GM23338 (cell line): ENCODE data around the gene OR3A1. TPM values are rescaled to one million over a fixed set of nuclear protein-coding genes. Genes with fewer than 3 reads are reported as not detected.

Experiments
- ATAC-seq: fragments of 200-7000 bp; cut with Tn5 transposase; 3 replicates; pipeline ENCODE4 v1.9.1; 2020
- DNase-seq: peaks from one replicate; pipeline ENCODE4 v3.0.0-alpha.2; 2015; ENCODE audit warnings: low spot score
- H2AFZ ChIP-seq: fragments of 200-600 bp; sonication (generic); 2 replicates; pipeline ENCODE4 v1.8.0; 2016; ENCODE audit warnings: antibody characterized with exemption, mild to moderate bottlenecking, moderate library complexity
- H3F3A ChIP-seq: fragments of 200-600 bp; sonication (generic); replicated peaks from 2 replicates; pipeline ENCODE4 v1.8.0; 2017; ENCODE audit warnings: antibody characterized with exemption, mixed run types, low read depth
- H3K27ac ChIP-seq: fragments of 200-600 bp; sonication (generic); 2 replicates; pipeline ENCODE4 v1.6.1; 2016; ENCODE audit warnings: low read depth
- H3K27me3 ChIP-seq: fragments of 200-600 bp; sonication (generic); 2 replicates; pipeline ENCODE4 v1.8.0; 2016; ENCODE audit warnings: mild to moderate bottlenecking, mixed run types, moderate library complexity; ENCODE audit not compliant: insufficient read depth
- H3K36me3 ChIP-seq: fragments of 200-600 bp; sonication (generic); 2 replicates; pipeline ENCODE4 v1.8.0; 2016; ENCODE audit warnings: mild to moderate bottlenecking; ENCODE audit not compliant: insufficient read depth
- H3K4me1 ChIP-seq: fragments of 200-600 bp; sonication (generic); 2 replicates; pipeline ENCODE4 v1.8.0; 2016; ENCODE audit warnings: mild to moderate bottlenecking, moderate library complexity; ENCODE audit not compliant: insufficient read depth
- H3K4me2 ChIP-seq: fragments of 200-600 bp; sonication (generic); 2 replicates; pipeline ENCODE4 v1.7.1; 2017; ENCODE audit warnings: mixed run types
- H3K4me3 ChIP-seq: fragments of 200-600 bp; sonication (generic); 2 replicates; pipeline ENCODE4 v1.6.1; 2016; ENCODE audit warnings: mixed run types
- H3K79me2 ChIP-seq: fragments of 200-600 bp; sonication (generic); replicated peaks from 2 replicates; pipeline ENCODE4 v1.8.0; 2017; ENCODE audit warnings: mild to moderate bottlenecking; ENCODE audit not compliant: insufficient read depth
- H3K9me2 ChIP-seq: fragments of 200-600 bp; sonication (generic); 2 replicates; pipeline ENCODE4 v1.8.0; 2017; ENCODE audit not compliant: insufficient read depth
- H4K20me1 ChIP-seq: fragments of 200-600 bp; sonication (generic); replicated peaks from 2 replicates; pipeline ENCODE4 v1.8.0; 2017; ENCODE audit warnings: mild to moderate bottlenecking; ENCODE audit not compliant: insufficient read depth
- H3K27ac Mint-ChIP-seq: 2 replicates; pipeline ENCODE4 v1.8.0; 2020; ENCODE audit warnings: inconsistent platforms, mild to moderate bottlenecking, moderate library complexity, mixed read lengths
- H3K27me3 Mint-ChIP-seq: 3 replicates; pipeline ENCODE4 v1.8.0; 2022; ENCODE audit warnings: low read depth, mild to moderate bottlenecking, moderate library complexity, mixed read lengths, inconsistent platforms; ENCODE audit not compliant: insufficient read depth, poor library complexity
- H3K36me3 Mint-ChIP-seq: 3 replicates; pipeline ENCODE4 v1.8.0; 2021; ENCODE audit warnings: low read depth, mild to moderate bottlenecking, inconsistent platforms, moderate library complexity, mixed read lengths
- H3K4me1 Mint-ChIP-seq: 3 replicates; pipeline ENCODE4 v1.8.0; 2020; ENCODE audit warnings: mild to moderate bottlenecking, inconsistent platforms, mixed read lengths
- H3K4me3 Mint-ChIP-seq: 3 replicates; pipeline ENCODE4 v1.8.0; 2021; ENCODE audit warnings: moderate library complexity, mild to moderate bottlenecking, inconsistent platforms, mixed read lengths
- H3K9me3 Mint-ChIP-seq: 3 replicates; pipeline ENCODE4 v1.8.0; 2020; ENCODE audit warnings: moderate library complexity, mild to moderate bottlenecking, inconsistent platforms, mixed read lengths
- CREB1 ChIP-seq: fragments of 250-450 bp; sonication (Bioruptor Pico); IDR thresholded peaks from 2 replicates; pipeline ENCODE4 v1.5.0; 2020; ENCODE audit warnings: low read depth, mild to moderate bottlenecking, moderate library complexity
- EZH2 ChIP-seq: fragments of 200-600 bp; sonication (generic); IDR thresholded peaks from one replicate; pipeline ENCODE4 v1.8.0; 2017; ENCODE audit warnings: antibody characterized with exemption, mild to moderate bottlenecking, low read depth; ENCODE audit not compliant: unreplicated experiment
- EZH2phosphoT487 ChIP-seq: fragments of 200-600 bp; sonication (generic); IDR thresholded peaks from one replicate; pipeline ENCODE4 v1.8.1; 2018; ENCODE audit warnings: antibody characterized with exemption; ENCODE audit not compliant: unreplicated experiment
- JUNB ChIP-seq: IDR thresholded peaks from one replicate; pipeline ENCODE4 v1.6.1; 2016; ENCODE audit warnings: antibody characterized with exemption; ENCODE audit not compliant: unreplicated experiment
- NANOG ChIP-seq: IDR thresholded peaks from 2 replicates; pipeline ENCODE4 v1.6.1; 2016; ENCODE audit warnings: antibody characterized with exemption, borderline replicate concordance
- POLR2AphosphoS5 ChIP-seq: IDR thresholded peaks from 2 replicates; pipeline ENCODE4 v1.6.1; 2016; ENCODE audit warnings: antibody characterized with exemption, low read depth
- STAT1 ChIP-seq: IDR thresholded peaks from one replicate; pipeline ENCODE4 v1.6.1; 2016; ENCODE audit warnings: antibody characterized with exemption; ENCODE audit not compliant: unreplicated experiment
- ZNF114 ChIP-seq: fragments of 250-450 bp; sonication (Bioruptor Pico); IDR thresholded peaks from 2 replicates; pipeline ENCODE4 v1.5.0; 2020; ENCODE audit warnings: mild to moderate bottlenecking, moderate library complexity
- ZNF331 ChIP-seq: fragments of 250-450 bp; sonication (Bioruptor Pico); IDR thresholded peaks from 2 replicates; pipeline ENCODE4 v1.5.0; 2020; ENCODE audit warnings: low read depth, mild to moderate bottlenecking, moderate library complexity
- polyA plus RNA-seq: library from polyadenylated mRNA; unstranded; fragments of >200 nt; fragmentation: Nextera tagmentation; extraction: Ambion mirVana; gene quantifications from 2 replicates; pipeline ENCODE4 v1.2.1, GENCODE V29; 2016
- total RNA-seq: library from RNA; depleted of rRNA; stranded (reverse); fragments of >200 nt; shearing (Covaris generic); gene quantifications from 2 replicates; pipeline ENCODE4 v1.2.3, GENCODE V29; 2014
- TF ChIP-seq, protein P1 (sequence below): IDR thresholded peaks from one replicate; pipeline ENCODE4 v1.6.1; 2018; ENCODE audit warnings: antibody characterized with exemption; ENCODE audit not compliant: unreplicated experiment
- TF ChIP-seq, protein P2 (sequence below), 2 experiments: fragments of 200-600 bp in 1 of 2; sonication (generic) in 1 of 2; conservative IDR thresholded peaks; 2 replicates each; pipeline versions ENCODE4 v1.5.1 to v1.6.1; 2016 to 2017; ENCODE audit warnings: antibody characterized with exemption in 2 of 2, low read depth in 2 of 2, mild to moderate bottlenecking in 2 of 2, moderate library complexity in 1 of 2
- TF ChIP-seq, protein P3 (sequence below): IDR thresholded peaks from 2 replicates; pipeline ENCODE4 v1.6.1; 2016; ENCODE audit warnings: antibody characterized with exemption
- TF ChIP-seq, protein P4 (sequence below): fragments of 250-450 bp; sonication (Bioruptor Pico); IDR thresholded peaks from 2 replicates; pipeline ENCODE4 v1.5.0; 2020; ENCODE audit warnings: mild to moderate bottlenecking, moderate library complexity

The OR3A1 gene
- total and polyA plus RNA-seq, 2 experiments from 2014 or later, result 0.40 to 0.59 TPM

DNA sequence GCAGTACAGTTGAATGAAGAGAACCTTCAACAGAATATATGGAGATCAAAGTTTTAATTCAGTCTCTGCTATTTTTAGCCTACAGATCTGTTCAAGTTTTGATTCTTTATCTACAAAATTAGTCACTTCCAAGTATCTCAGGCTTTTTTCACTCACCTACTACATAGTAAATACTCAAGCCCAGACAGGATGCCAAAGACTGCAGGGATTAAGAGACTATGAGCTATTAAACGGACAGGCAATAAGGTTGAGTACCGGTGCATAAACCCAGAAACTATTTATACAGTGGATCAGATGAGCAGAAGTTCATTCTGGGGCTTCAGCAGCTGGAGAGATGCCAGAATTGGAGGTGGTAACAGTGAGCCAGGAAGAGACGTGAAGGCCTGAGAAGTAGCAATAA is 18.7 kb upstream of the OR3A1 start:
- TF ChIP-seq, protein P1, sequence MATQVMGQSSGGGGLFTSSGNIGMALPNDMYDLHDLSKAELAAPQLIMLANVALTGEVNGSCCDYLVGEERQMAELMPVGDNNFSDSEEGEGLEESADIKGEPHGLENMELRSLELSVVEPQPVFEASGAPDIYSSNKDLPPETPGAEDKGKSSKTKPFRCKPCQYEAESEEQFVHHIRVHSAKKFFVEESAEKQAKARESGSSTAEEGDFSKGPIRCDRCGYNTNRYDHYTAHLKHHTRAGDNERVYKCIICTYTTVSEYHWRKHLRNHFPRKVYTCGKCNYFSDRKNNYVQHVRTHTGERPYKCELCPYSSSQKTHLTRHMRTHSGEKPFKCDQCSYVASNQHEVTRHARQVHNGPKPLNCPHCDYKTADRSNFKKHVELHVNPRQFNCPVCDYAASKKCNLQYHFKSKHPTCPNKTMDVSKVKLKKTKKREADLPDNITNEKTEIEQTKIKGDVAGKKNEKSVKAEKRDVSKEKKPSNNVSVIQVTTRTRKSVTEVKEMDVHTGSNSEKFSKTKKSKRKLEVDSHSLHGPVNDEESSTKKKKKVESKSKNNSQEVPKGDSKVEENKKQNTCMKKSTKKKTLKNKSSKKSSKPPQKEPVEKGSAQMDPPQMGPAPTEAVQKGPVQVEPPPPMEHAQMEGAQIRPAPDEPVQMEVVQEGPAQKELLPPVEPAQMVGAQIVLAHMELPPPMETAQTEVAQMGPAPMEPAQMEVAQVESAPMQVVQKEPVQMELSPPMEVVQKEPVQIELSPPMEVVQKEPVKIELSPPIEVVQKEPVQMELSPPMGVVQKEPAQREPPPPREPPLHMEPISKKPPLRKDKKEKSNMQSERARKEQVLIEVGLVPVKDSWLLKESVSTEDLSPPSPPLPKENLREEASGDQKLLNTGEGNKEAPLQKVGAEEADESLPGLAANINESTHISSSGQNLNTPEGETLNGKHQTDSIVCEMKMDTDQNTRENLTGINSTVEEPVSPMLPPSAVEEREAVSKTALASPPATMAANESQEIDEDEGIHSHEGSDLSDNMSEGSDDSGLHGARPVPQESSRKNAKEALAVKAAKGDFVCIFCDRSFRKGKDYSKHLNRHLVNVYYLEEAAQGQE, result no peak
- TF ChIP-seq POLR2AphosphoS5, result no peak
- TF ChIP-seq, protein P2, sequence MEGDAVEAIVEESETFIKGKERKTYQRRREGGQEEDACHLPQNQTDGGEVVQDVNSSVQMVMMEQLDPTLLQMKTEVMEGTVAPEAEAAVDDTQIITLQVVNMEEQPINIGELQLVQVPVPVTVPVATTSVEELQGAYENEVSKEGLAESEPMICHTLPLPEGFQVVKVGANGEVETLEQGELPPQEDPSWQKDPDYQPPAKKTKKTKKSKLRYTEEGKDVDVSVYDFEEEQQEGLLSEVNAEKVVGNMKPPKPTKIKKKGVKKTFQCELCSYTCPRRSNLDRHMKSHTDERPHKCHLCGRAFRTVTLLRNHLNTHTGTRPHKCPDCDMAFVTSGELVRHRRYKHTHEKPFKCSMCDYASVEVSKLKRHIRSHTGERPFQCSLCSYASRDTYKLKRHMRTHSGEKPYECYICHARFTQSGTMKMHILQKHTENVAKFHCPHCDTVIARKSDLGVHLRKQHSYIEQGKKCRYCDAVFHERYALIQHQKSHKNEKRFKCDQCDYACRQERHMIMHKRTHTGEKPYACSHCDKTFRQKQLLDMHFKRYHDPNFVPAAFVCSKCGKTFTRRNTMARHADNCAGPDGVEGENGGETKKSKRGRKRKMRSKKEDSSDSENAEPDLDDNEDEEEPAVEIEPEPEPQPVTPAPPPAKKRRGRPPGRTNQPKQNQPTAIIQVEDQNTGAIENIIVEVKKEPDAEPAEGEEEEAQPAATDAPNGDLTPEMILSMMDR (conservative IDR thresholded peaks at IDR 0.05; ENCODE audit: low read depth in 2 of 2), result no peak
- TF ChIP-seq ZNF331 (CRISPR knock-in tag), result no peak
- TF ChIP-seq EZH2, result no peak
- no peak for TF ChIP-seq STAT1
- TF ChIP-seq CREB1 (CRISPR knock-in tag), result no peak
- no peak for TF ChIP-seq EZH2phosphoT487
- no peak for TF ChIP-seq NANOG
- no peak for TF ChIP-seq JUNB
- TF ChIP-seq, protein P3, sequence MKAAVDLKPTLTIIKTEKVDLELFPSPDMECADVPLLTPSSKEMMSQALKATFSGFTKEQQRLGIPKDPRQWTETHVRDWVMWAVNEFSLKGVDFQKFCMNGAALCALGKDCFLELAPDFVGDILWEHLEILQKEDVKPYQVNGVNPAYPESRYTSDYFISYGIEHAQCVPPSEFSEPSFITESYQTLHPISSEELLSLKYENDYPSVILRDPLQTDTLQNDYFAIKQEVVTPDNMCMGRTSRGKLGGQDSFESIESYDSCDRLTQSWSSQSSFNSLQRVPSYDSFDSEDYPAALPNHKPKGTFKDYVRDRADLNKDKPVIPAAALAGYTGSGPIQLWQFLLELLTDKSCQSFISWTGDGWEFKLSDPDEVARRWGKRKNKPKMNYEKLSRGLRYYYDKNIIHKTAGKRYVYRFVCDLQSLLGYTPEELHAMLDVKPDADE, result no peak
- no peak for TF ChIP-seq ZNF114 (CRISPR knock-in tag)
- TF ChIP-seq, protein P4, sequence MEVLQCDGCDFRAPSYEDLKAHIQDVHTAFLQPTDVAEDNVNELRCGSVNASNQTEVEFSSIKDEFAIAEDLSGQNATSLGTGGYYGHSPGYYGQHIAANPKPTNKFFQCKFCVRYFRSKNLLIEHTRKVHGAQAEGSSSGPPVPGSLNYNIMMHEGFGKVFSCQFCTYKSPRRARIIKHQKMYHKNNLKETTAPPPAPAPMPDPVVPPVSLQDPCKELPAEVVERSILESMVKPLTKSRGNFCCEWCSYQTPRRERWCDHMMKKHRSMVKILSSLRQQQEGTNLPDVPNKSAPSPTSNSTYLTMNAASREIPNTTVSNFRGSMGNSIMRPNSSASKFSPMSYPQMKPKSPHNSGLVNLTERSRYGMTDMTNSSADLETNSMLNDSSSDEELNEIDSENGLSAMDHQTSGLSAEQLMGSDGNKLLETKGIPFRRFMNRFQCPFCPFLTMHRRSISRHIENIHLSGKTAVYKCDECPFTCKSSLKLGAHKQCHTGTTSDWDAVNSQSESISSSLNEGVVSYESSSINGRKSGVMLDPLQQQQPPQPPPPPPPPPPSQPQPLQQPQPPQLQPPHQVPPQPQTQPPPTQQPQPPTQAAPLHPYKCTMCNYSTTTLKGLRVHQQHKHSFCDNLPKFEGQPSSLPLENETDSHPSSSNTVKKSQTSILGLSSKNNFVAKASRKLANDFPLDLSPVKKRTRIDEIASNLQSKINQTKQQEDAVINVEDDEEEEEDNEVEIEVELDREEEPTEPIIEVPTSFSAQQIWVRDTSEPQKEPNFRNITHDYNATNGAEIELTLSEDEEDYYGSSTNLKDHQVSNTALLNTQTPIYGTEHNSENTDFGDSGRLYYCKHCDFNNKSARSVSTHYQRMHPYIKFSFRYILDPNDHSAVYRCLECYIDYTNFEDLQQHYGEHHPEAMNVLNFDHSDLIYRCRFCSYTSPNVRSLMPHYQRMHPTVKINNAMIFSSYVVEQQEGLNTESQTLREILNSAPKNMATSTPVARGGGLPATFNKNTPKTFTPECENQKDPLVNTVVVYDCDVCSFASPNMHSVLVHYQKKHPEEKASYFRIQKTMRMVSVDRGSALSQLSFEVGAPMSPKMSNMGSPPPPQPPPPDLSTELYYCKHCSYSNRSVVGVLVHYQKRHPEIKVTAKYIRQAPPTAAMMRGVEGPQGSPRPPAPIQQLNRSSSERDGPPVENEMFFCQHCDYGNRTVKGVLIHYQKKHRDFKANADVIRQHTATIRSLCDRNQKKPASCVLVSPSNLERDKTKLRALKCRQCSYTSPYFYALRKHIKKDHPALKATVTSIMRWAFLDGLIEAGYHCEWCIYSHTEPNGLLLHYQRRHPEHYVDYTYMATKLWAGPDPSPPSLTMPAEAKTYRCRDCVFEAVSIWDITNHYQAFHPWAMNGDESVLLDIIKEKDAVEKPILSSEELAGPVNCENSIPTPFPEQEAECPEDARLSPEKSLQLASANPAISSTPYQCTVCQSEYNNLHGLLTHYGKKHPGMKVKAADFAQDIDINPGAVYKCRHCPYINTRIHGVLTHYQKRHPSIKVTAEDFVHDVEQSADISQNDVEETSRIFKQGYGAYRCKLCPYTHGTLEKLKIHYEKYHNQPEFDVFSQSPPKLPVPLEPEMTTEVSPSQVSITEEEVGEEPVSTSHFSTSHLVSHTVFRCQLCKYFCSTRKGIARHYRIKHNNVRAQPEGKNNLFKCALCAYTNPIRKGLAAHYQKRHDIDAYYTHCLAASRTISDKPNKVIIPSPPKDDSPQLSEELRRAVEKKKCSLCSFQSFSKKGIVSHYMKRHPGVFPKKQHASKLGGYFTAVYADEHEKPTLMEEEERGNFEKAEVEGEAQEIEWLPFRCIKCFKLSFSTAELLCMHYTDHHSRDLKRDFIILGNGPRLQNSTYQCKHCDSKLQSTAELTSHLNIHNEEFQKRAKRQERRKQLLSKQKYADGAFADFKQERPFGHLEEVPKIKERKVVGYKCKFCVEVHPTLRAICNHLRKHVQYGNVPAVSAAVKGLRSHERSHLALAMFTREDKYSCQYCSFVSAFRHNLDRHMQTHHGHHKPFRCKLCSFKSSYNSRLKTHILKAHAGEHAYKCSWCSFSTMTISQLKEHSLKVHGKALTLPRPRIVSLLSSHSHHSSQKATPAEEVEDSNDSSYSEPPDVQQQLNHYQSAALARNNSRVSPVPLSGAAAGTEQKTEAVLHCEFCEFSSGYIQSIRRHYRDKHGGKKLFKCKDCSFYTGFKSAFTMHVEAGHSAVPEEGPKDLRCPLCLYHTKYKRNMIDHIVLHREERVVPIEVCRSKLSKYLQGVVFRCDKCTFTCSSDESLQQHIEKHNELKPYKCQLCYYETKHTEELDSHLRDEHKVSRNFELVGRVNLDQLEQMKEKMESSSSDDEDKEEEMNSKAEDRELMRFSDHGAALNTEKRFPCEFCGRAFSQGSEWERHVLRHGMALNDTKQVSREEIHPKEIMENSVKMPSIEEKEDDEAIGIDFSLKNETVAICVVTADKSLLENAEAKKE, result no peak
- Histone ChIP-seq H3K4me3 (no peak overlapping the region), H3K4me2 (no peak overlapping the region), H3K79me2 (no peaks in the 10 kb centered on the region), H3K36me3 (no peaks in the 10 kb centered on the region), H3K9me2 (0 out of 2 replicates have a peak, but pooled peaks cover 5% of the 10 kb centered on the region), H4K20me1 (no peaks in the 10 kb centered on the region; the same call in 1 of the 2 replicates), H3K27me3 (no peaks in the 10 kb centered on the region), H2AFZ (no peak overlapping the region), H3K27ac (no peak overlapping the region), H3F3A (no peaks in the 10 kb centered on the region), H3K4me1 (no peaks in the 10 kb centered on the region)
- Mint-ChIP-seq H3K36me3 (no peaks in the 10 kb centered on the region), H3K27ac (no peak overlapping the region), H3K4me1 (no peaks in the 10 kb centered on the region), H3K27me3 (no peaks in the 10 kb centered on the region), H3K9me3 (peaks cover 59% of the 10 kb centered on the region), H3K4me3 (no peak overlapping the region)
- ATAC-seq, result no peak
- DNase-seq, result no peak
